Measurements from ENCODE around the gene METTL14.

METTL14 gene

GRCh38 chr4:118723369-118723768, 38.2 kb downstream of the METTL14 start:
- TF ChIP-seq CTCF (IDR thresholded peaks at IDR 0.05), result no peak
- TF ChIP-seq ZFX (IDR thresholded peaks at IDR 0.05; ENCODE audit: borderline replicate concordance), result no peak
- H3K27ac ChIP-seq, result no peak overlapping the region

- no peak overlapping the region for H3K27ac ChIP-seq
- no peak for TF ChIP-seq CTCF (IDR thresholded peaks at IDR 0.05)
- TF ChIP-seq ZFX (IDR thresholded peaks at IDR 0.05; ENCODE audit: borderline replicate concordance), result no peak
Observed at GRCh38 chr4:118727360-118727759, 42.2 kb downstream of the METTL14 start.

- no peak overlapping the region for H3K27ac ChIP-seq
- TF ChIP-seq CTCF (IDR thresholded peaks at IDR 0.05) (no peak), ZFX (IDR thresholded peaks at IDR 0.05; ENCODE audit: borderline replicate concordance) (no peak)
Observed at GRCh38 chr4:118729287-118730286, 44.4 kb downstream of the METTL14 start.

GRCh38 chr4:118730683-118731082, 45.5 kb downstream of the METTL14 start:
- H3K27ac ChIP-seq, result no peak overlapping the region
- TF ChIP-seq CTCF (IDR thresholded peaks at IDR 0.05) (no peak), ZFX (IDR thresholded peaks at IDR 0.05; ENCODE audit: borderline replicate concordance) (no peak)

- TF ChIP-seq ZFX (IDR thresholded peaks at IDR 0.05; ENCODE audit: borderline replicate concordance) (no peak), CTCF (IDR thresholded peaks at IDR 0.05) (no peak)
- no peak overlapping the region for H3K27ac ChIP-seq
Observed at GRCh38 chr4:118732591-118733330, 47.6 kb downstream of the METTL14 start.

GRCh38 chr4:118734491-118735205, 49.5 kb downstream of the METTL14 start:
- no peak overlapping the region for H3K27ac ChIP-seq

More at GRCh38 chr4:118734491-118735205, 49.5 kb downstream of the METTL14 start:
- no peak for TF ChIP-seq CTCF (IDR thresholded peaks at IDR 0.05)
- no peak for TF ChIP-seq ZFX (IDR thresholded peaks at IDR 0.05; ENCODE audit: borderline replicate concordance)
